Epithelial cell of esophagus (primary cell): ENCODE results near the gene ZFP62.

Experiments
- DNase-seq: peaks from one replicate; pipeline ENCODE4 v3.0.0; 2010; ENCODE audit warnings: low read depth
- H3K4me3 ChIP-seq: 2 replicates; pipeline ENCODE4 v1.5.1; 2011; ENCODE audit warnings: mild to moderate bottlenecking, low read length, control low read depth
- CTCF ChIP-seq: IDR thresholded peaks from 2 replicates; pipeline ENCODE4 v1.5.1; 2011; ENCODE audit warnings: low read depth, mild to moderate bottlenecking, low read length, control low read depth, inconsistent platforms; ENCODE audit not compliant: insufficient read depth; ENCODE audit errors: missing control alignments

Gene ZFP62

GRCh38 chr5:180823346-180823745, 37.7 kb downstream of the ZFP62 start:
- H3K4me3 ChIP-seq, result no peak overlapping the region
- no peak for DNase-seq
- no peak for TF ChIP-seq CTCF

GRCh38 chr5:180821538-180821937, 39.5 kb downstream of the ZFP62 start:
- H3K4me3 ChIP-seq, result no peak overlapping the region
- no peak for TF ChIP-seq CTCF
- no peak for DNase-seq

GRCh38 chr5:180820788-180821321, 40.2 kb downstream of the ZFP62 start:
- no peak for TF ChIP-seq CTCF
- no peak for DNase-seq
- H3K4me3 ChIP-seq, result no peak overlapping the region

- TF ChIP-seq CTCF, result no peak
These were observed 42.3 kb downstream of the ZFP62 start for GRCh38 chr5:180818677-180819341.

GRCh38 chr5:180817893-180818674, 43.0 kb downstream of the ZFP62 start:
- TF ChIP-seq CTCF, result no peak
- H3K4me3 ChIP-seq, result no peak overlapping the region
- DNase-seq, result no peak

More at GRCh38 chr5:180818677-180819341, 42.3 kb downstream of the ZFP62 start:
- no peak for DNase-seq
- H3K4me3 ChIP-seq, result no peak overlapping the region

GRCh38 chr5:180816608-180817534, 44.2 kb downstream of the ZFP62 start:
- TF ChIP-seq CTCF, result no peak
- DNase-seq, result no peak
- no peak overlapping the region for H3K4me3 ChIP-seq
